Fibroblast of lung (primary cell): ENCODE data around the gene TMEM42. TPM values are rescaled to one million over a fixed set of nuclear protein-coding genes. Genes with fewer than 3 reads are reported as not detected.

Experiments used
- DNase-seq, 2 donors: peaks; one replicate each; pipeline versions ENCODE4 v3.0.0 to v3.0.0-alpha.2; 2010; ENCODE audit warnings: low read depth in 2 of 2
- H2AFZ ChIP-seq: 2 replicates; pipeline ENCODE4 v1.5.1; 2012; ENCODE audit warnings: low read length, control low read depth, inconsistent platforms
- H3K27ac ChIP-seq: 2 replicates; pipeline ENCODE4 v1.5.1; 2011; ENCODE audit warnings: low read length, control low read depth; ENCODE audit not compliant: insufficient read depth
- H3K27me3 ChIP-seq: 2 replicates; pipeline ENCODE4 v1.5.1; 2011; ENCODE audit warnings: mild to moderate bottlenecking, low read length; ENCODE audit not compliant: control insufficient read depth, insufficient read depth
- H3K36me3 ChIP-seq: 2 replicates; pipeline ENCODE4 v1.5.1; 2011; ENCODE audit warnings: low read length; ENCODE audit not compliant: control insufficient read depth, insufficient read depth
- H3K4me1 ChIP-seq: 2 replicates; pipeline ENCODE4 v1.5.1; 2011; ENCODE audit warnings: low read length; ENCODE audit not compliant: control insufficient read depth, insufficient read depth; ENCODE audit errors: extremely low read depth
- H3K4me2 ChIP-seq: 2 replicates; pipeline ENCODE4 v1.5.1; 2011; ENCODE audit warnings: low read length, control low read depth; ENCODE audit not compliant: insufficient read depth; ENCODE audit errors: extremely low read depth
- H3K4me3 ChIP-seq, 4 experiments: fragments of 200-600 bp in 1 of 4; sonication (generic) in 1 of 4; replicated peaks in 1 of 4; 2 replicates each; pipeline ENCODE4 v1.5.1; 2011 to 2016; ENCODE audit warnings: low read length in 4 of 4, low read depth in 3 of 4, mild to moderate bottlenecking in 3 of 4, control low read depth in 2 of 4, inconsistent platforms in 1 of 4, mixed read lengths in 1 of 4; ENCODE audit not compliant: insufficient read depth in 1 of 4; ENCODE audit errors: control extremely low read depth in 1 of 4
- H3K79me2 ChIP-seq: 2 replicates; pipeline ENCODE4 v1.5.1; 2012; ENCODE audit warnings: mild to moderate bottlenecking, low read length, inconsistent platforms; ENCODE audit not compliant: control insufficient read depth, insufficient read depth
- H3K9ac ChIP-seq: 2 replicates; pipeline ENCODE4 v1.5.1; 2011; ENCODE audit warnings: mild to moderate bottlenecking, low read length, control low read depth; ENCODE audit not compliant: insufficient read depth
- H3K9me3 ChIP-seq: 2 replicates; pipeline ENCODE4 v1.5.1; 2012; ENCODE audit warnings: low read depth, low read length; ENCODE audit not compliant: control insufficient read depth, insufficient read depth
- H4K20me1 ChIP-seq: 2 replicates; pipeline ENCODE4 v1.5.1; 2011; ENCODE audit warnings: low read length; ENCODE audit not compliant: control insufficient read depth, insufficient read depth; ENCODE audit errors: extremely low read depth
- EZH2 ChIP-seq: IDR thresholded peaks from 2 replicates; pipeline ENCODE4 v1.5.1; 2012; ENCODE audit warnings: low read length, control low read depth, mild to moderate bottlenecking; ENCODE audit errors: missing control alignments
- polyA plus RNA-seq, 2 donors: library from polyadenylated mRNA; depleted of rRNA in 1 of 2; stranded (reverse) in 1 of 2; unstranded in 1 of 2; fragments of >200 nt; gene quantifications; 2 replicates each; pipeline ENCODE4 v1.2.1, GENCODE V29; 2011 to 2012; ENCODE audit warnings: missing spikeins in 1 of 2
- total RNA-seq: library from RNA; depleted of rRNA; stranded (reverse); fragments of >200 nt; gene quantifications from 2 replicates; pipeline ENCODE4 v1.2.1, GENCODE V29; 2014
- TF ChIP-seq, protein P1 (sequence below), 2 donors: IDR thresholded peaks in 1 of 2; conservative IDR thresholded peaks in 1 of 2; 1 replicate in 1 of 2; 2 replicates in 1 of 2; pipeline ENCODE4 v1.5.1; 2011 to 2012; ENCODE audit warnings: low read length in 2 of 2, control low read depth in 1 of 2, inconsistent platforms in 1 of 2, low read depth in 1 of 2, mild to moderate bottlenecking in 1 of 2

Gene TMEM42
- total and polyA plus RNA-seq, 2 donors (not counting 1 experiment from before 2014, with no cell fraction given): 23.4 to 25.3 TPM

DNA sequence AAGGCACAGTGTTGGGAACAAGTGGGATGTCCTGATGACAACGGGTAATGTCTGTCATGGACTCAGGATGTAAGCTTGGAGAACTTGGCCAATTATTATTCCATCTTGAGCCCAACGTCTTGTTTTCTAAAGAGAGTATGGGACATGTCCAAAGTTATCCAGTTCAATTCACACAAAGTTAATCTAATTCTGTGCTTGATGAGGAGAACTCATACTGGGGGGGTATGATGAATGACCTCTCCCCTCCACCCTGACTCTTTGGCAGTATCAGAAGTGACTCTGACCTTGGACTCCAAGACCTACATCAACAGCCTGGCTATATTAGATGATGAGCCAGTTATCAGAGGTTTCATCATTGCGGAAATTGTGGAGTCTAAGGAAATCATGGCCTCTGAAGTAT, 49.0 kb downstream of the TMEM42 start:
- no peaks in the 10 kb centered on the region for H3K4me1 ChIP-seq
- no peaks in the 10 kb centered on the region for H3K79me2 ChIP-seq
- H2AFZ ChIP-seq: no peak overlapping the region
- TF ChIP-seq EZH2: no peak
- TF ChIP-seq, protein P1, sequence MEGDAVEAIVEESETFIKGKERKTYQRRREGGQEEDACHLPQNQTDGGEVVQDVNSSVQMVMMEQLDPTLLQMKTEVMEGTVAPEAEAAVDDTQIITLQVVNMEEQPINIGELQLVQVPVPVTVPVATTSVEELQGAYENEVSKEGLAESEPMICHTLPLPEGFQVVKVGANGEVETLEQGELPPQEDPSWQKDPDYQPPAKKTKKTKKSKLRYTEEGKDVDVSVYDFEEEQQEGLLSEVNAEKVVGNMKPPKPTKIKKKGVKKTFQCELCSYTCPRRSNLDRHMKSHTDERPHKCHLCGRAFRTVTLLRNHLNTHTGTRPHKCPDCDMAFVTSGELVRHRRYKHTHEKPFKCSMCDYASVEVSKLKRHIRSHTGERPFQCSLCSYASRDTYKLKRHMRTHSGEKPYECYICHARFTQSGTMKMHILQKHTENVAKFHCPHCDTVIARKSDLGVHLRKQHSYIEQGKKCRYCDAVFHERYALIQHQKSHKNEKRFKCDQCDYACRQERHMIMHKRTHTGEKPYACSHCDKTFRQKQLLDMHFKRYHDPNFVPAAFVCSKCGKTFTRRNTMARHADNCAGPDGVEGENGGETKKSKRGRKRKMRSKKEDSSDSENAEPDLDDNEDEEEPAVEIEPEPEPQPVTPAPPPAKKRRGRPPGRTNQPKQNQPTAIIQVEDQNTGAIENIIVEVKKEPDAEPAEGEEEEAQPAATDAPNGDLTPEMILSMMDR (conservative IDR thresholded peaks at IDR 0.05 in 1 of 2, IDR thresholded peaks at IDR 0.05 in 1 of 2; ENCODE audit: low read depth in 1 of 2, low read length in 2 of 2): no peak
- peaks cover 3% of the 10 kb centered on the region for H3K27me3 ChIP-seq
- no peaks in the 10 kb centered on the region for H3K36me3 ChIP-seq
- H3K27ac ChIP-seq: no peak overlapping the region
- no peak overlapping the region for H3K4me3 ChIP-seq
- no peak overlapping the region for H3K4me2 ChIP-seq
- DNase-seq: no peak
- no peaks in the 10 kb centered on the region for H3K9me3 ChIP-seq
- no peak overlapping the region for H3K9ac ChIP-seq
- no peaks in the 10 kb centered on the region for H4K20me1 ChIP-seq

DNA sequence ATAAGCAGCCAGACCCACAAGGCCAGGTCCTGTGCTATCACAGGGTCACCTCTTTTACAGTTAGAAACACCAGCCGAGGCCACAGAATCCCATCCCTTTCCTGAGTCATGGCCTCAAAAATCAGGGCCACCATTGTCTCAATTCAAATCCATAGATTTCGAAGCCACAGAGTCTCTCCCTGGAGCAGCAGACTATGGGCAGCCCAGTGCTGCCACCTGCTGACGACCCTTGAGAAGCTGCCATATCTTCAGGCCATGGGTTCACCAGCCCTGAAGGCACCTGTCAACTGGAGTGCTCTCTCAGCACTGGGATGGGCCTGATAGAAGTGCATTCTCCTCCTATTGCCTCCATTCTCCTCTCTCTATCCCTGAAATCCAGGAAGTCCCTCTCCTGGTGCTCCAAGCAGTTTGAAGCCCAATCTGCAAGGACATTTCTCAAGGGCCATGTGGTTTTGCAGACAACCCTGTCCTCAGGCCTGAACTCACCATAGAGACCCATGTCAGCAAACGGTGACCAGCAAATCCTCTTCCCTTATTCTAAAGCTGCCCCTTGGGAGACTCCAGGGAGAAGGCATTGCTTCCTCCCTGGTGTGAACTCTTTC, 52.3 kb downstream of the TMEM42 start:
- Histone ChIP-seq H2AFZ (no peak overlapping the region), H3K9me3 (no peaks in the 10 kb centered on the region), H3K79me2 (no peaks in the 10 kb centered on the region), H3K4me2 (no peak overlapping the region), H3K9ac (no peak overlapping the region), H3K27me3 (peaks cover 3% of the 10 kb centered on the region), H4K20me1 (no peaks in the 10 kb centered on the region), H3K36me3 (peaks cover 2% of the 10 kb centered on the region), H3K4me3 (no peak overlapping the region), H3K4me1 (no peaks in the 10 kb centered on the region), H3K27ac (no peak overlapping the region)
- no peak for TF ChIP-seq EZH2
- TF ChIP-seq, protein P1 (conservative IDR thresholded peaks at IDR 0.05 in 1 of 2, IDR thresholded peaks at IDR 0.05 in 1 of 2; ENCODE audit: low read depth in 1 of 2, low read length in 2 of 2): peak; percentile 72 to 88
- peak; percentile 49 to 74 for DNase-seq

DNA sequence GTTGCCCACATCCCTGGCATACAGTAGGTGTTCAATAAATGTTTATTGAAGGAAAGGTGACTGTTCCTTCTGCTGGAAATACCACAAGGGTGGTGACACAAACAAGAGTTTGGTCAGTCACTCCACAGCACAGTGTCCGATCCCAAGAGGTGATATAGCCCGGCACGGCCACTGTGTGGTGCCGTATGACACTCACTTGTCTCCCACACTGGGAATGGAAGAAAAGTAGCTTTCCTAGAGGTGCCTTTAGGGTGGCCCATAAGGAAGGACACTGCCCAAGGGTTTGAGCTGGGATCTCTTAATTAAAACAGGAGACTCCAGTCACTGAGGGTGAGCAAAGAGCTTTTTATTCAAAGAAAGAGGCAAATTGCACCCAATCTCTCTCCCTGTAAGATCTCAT, 53.2 kb downstream of the TMEM42 start:
- Histone ChIP-seq H4K20me1 (no peaks in the 10 kb centered on the region), H3K27me3 (no peaks in the 10 kb centered on the region), H3K79me2 (no peaks in the 10 kb centered on the region), H3K4me2 (no peak overlapping the region), H2AFZ (no peak overlapping the region), H3K4me3 (no peak overlapping the region), H3K27ac (no peak overlapping the region), H3K36me3 (peaks cover 2% of the 10 kb centered on the region), H3K9ac (no peak overlapping the region), H3K4me1 (no peaks in the 10 kb centered on the region), H3K9me3 (no peaks in the 10 kb centered on the region)
- DNase-seq: no peak
- TF ChIP-seq, protein P1 (conservative IDR thresholded peaks at IDR 0.05 in 1 of 2, IDR thresholded peaks at IDR 0.05 in 1 of 2; ENCODE audit: low read depth in 1 of 2, low read length in 2 of 2): peak in 1 of 2 donors; percentile 40
- no peak for TF ChIP-seq EZH2

Other genes with a start within 250 kb of the TMEM42 start
- gene ZNF197, start 236.9 kb upstream of the TMEM42 start, total RNA-seq: 20.3 and 20.8 TPM in 2 replicates
- gene ZNF197, start 236.9 kb upstream of the TMEM42 start, polyA plus RNA-seq: 8.1 and 9.3 TPM in 2 replicates
- gene ZNF35, start 213.2 kb upstream of the TMEM42 start, total RNA-seq: 9.8 and 11.2 TPM in 2 replicates
- gene ZNF35, start 213.2 kb upstream of the TMEM42 start, polyA plus RNA-seq: 6.9 and 8.0 TPM in 2 replicates
- gene ZNF502, start 149.3 kb upstream of the TMEM42 start, total RNA-seq: 5.4 and 6.1 TPM in 2 replicates
- gene ZNF502, start 149.3 kb upstream of the TMEM42 start, polyA plus RNA-seq: 3.1 and 4.2 TPM in 2 replicates
- 11.3 and 16.0 TPM in 2 replicates for gene ZNF501, start 132.3 kb upstream of the TMEM42 start, total RNA-seq
- 3.2 and 3.7 TPM in 2 replicates for gene ZNF501, start 132.3 kb upstream of the TMEM42 start, polyA plus RNA-seq
- gene KIAA1143, start 100.3 kb upstream of the TMEM42 start, total RNA-seq: 18.3 and 20.0 TPM in 2 replicates
- 16.0 and 18.9 TPM in 2 replicates for gene KIAA1143, start 100.3 kb upstream of the TMEM42 start, polyA plus RNA-seq
- gene KIF15, start 100.1 kb upstream of the TMEM42 start, total RNA-seq: 2.1 and 3.8 TPM in 2 replicates
- 3.1 and 9.4 TPM in 2 replicates for gene KIF15, start 100.1 kb upstream of the TMEM42 start, polyA plus RNA-seq
- gene TGM4, start 12.7 kb downstream of the TMEM42 start, total RNA-seq: not detected in 2 replicates
- 0.02 TPM in 1 of 2 replicates, not detected in the other for gene TGM4, start 12.7 kb downstream of the TMEM42 start, polyA plus RNA-seq
- gene ZDHHC3, start 114.3 kb downstream of the TMEM42 start, total RNA-seq: 37.8 and 53.2 TPM in 2 replicates
- 126 and 155 TPM in 2 replicates for gene ZDHHC3, start 114.3 kb downstream of the TMEM42 start, polyA plus RNA-seq
- gene EXOSC7, start 114.3 kb downstream of the TMEM42 start, total RNA-seq: 36.7 and 58.8 TPM in 2 replicates
- 72.1 and 72.5 TPM in 2 replicates for gene EXOSC7, start 114.3 kb downstream of the TMEM42 start, polyA plus RNA-seq
- gene CLEC3B, start 164.4 kb downstream of the TMEM42 start, total RNA-seq: 20.0 and 56.3 TPM in 2 replicates
- 49.2 and 87.2 TPM in 2 replicates for gene CLEC3B, start 164.4 kb downstream of the TMEM42 start, polyA plus RNA-seq